GM21737 (cell line): ENCODE data around the gene PTN.
"Not testable (repeated sequence)": the region's sequence is repeated elsewhere in the genome, so short reads cannot be mapped to it uniquely, and the experiment has no call there.

Experiments
- ATAC-seq: cut with Tn5 transposase; IDR thresholded peaks from one replicate; pipeline ENCODE4 v1.9.1; 2021; ENCODE audit warnings: mild to moderate bottlenecking, moderate library complexity; ENCODE audit not compliant: unreplicated experiment

Gene PTN

DNA sequence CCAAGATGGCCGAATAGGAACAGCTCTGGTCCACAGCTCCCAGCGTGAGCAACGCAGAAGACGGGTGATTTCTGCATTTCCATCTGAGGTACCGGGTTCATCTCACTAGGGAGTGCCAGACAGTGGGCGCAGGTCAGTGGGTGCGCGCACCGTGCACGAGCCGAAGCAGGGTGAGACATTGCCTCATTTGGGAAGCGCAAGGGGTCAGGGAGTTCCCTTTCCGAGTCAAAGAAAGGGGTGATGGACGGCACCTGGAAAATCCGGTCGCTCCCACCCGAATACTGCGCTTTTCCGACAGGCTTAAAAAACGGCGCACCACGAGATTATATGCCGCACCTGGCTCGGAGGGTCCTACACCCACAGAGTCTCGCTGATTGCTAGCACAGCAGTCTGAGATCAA lies 161.9 kb downstream of the PTN start:
- not testable (repeated sequence) for ATAC-seq
